Measurements from ENCODE around the gene C4orf50. TPM values are rescaled to one million over a fixed set of nuclear protein-coding genes. Genes with fewer than 3 reads are reported as not detected.

The C4orf50 gene
- total and polyA plus RNA-seq, 2 experiments from 2014 or later: not detected

DNA sequence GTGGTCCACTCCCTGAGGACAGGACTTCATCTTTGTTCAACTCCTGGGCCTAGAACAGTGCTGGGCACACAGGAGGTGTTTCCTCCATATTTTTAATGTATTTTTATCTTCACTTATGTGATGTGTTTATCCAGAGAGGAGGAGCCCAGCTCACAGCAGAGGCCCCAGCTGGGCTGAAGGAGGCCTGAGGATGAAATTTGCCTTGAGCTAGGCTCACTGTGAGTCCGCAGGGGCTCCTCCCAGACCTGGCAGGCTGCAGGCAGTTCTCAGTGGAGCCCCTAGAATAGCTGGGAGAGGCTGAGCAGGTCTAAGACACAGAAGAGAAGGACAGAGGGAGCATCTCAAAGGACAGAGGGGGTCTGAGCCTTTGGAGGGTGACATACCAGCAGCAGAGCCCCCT is 26.8 kb downstream of the C4orf50 start:
- no peaks in the 10 kb centered on the region for H3K79me2 ChIP-seq (ENCODE audit: insufficient read depth)
- H3F3A ChIP-seq (ENCODE audit: insufficient read depth): no peaks in the 10 kb centered on the region
- no peaks in the 10 kb centered on the region for H3K4me1 ChIP-seq (ENCODE audit: insufficient read depth)
- no peak overlapping the region for H3K4me3 ChIP-seq
- no peak overlapping the region for H3K4me2 ChIP-seq (ENCODE audit: unreplicated experiment)
- no peaks in the 10 kb centered on the region for H3K27me3 ChIP-seq (replicated peaks; ENCODE audit: insufficient read depth)
- H3K36me3 ChIP-seq (ENCODE audit: low read depth): no peaks in the 10 kb centered on the region
- in situ Hi-C loops (cut with MboI): no loop called here
- no peak overlapping the region for H2AFZ ChIP-seq
- H3K9me2 ChIP-seq (ENCODE audit: insufficient read depth): no peaks in the 10 kb centered on the region
- TF ChIP-seq EZH2 (IDR thresholded peaks at IDR 0.05; ENCODE audit: insufficient read depth, poor library complexity, severe bottlenecking) (no peak), EZH2phosphoT487 (IDR thresholded peaks at IDR 0.05; ENCODE audit: insufficient read depth, low read depth) (no peak)
- H3K27ac ChIP-seq: no peak overlapping the region
- no peak overlapping the region for H3K9ac ChIP-seq
- DNase-seq: no peak
- H4K20me1 ChIP-seq (ENCODE audit: insufficient read depth): no peaks in the 10 kb centered on the region
- H3K9me3 ChIP-seq (ENCODE audit: low read depth): no peaks in the 10 kb centered on the region
- WGBS, 2 experiments (ENCODE audit: low coverage in 1 of 2, low lambda C conversion rate in 2 of 2, missing lambda C conversion rate in 2 of 2): 0 to 6% methylated on average over 1 of the region's 1 CpG

DNA sequence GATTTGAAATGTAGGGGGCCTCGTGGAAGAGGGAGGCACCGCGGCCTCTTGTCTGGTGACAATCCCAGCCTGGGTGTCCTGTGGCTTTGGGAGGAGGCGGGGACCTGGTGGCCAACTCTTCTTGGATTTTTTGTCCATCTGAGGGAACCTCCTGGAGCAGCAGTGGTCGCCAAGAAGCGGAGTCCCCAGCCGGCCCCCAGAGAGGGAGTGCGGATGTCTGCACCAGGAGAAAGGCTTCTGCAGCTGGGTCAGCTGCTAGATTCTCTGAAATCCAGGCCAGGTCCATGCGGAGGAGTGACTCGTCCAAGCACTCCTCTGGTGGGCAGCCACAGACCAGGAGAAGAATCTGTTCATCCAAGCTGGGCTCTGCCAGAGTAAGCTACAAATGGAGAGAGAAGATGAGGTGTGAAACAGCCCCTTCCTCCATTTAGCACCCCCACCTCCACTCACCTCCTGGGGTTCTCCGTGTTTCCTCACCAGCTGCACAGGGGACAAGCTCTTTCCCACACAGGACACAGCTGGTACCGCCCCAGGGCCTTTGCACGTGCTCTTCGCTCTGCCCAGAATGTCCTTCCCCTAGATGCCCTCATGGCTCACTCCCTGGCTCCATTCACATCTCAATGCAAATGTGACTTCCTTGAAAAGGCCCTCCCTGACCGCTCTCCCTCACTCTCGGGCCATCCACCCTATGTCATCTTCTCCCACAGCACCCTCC is 27.6 kb downstream of the C4orf50 start:
- no peaks in the 10 kb centered on the region for H3K36me3 ChIP-seq (ENCODE audit: low read depth)
- no peaks in the 10 kb centered on the region for H3K79me2 ChIP-seq (ENCODE audit: insufficient read depth)
- H4K20me1 ChIP-seq (ENCODE audit: insufficient read depth): no peaks in the 10 kb centered on the region
- no peaks in the 10 kb centered on the region for H3K9me3 ChIP-seq (ENCODE audit: low read depth)
- no peak overlapping the region for H2AFZ ChIP-seq
- H3F3A ChIP-seq (ENCODE audit: insufficient read depth): no peaks in the 10 kb centered on the region
- TF ChIP-seq EZH2phosphoT487 (IDR thresholded peaks at IDR 0.05; ENCODE audit: insufficient read depth, low read depth): no peak
- no peak for TF ChIP-seq EZH2 (IDR thresholded peaks at IDR 0.05; ENCODE audit: insufficient read depth, poor library complexity, severe bottlenecking)
- no peaks in the 10 kb centered on the region for H3K4me1 ChIP-seq (ENCODE audit: insufficient read depth)
- no peak overlapping the region for H3K4me2 ChIP-seq (ENCODE audit: unreplicated experiment)
- in situ Hi-C loops (cut with MboI): no loop called here
- no peak overlapping the region for H3K27ac ChIP-seq
- DNase-seq: no peak
- 53 to 54% methylated on average over 16 of the region's 16 CpGs for WGBS, 2 experiments (ENCODE audit: low coverage in 1 of 2, low lambda C conversion rate in 2 of 2, missing lambda C conversion rate in 2 of 2)
- no peak overlapping the region for H3K9ac ChIP-seq
- H3K4me3 ChIP-seq: no peak overlapping the region
- H3K9me2 ChIP-seq (ENCODE audit: insufficient read depth): no peaks in the 10 kb centered on the region
- no peaks in the 10 kb centered on the region for H3K27me3 ChIP-seq (replicated peaks; ENCODE audit: insufficient read depth)

DNA sequence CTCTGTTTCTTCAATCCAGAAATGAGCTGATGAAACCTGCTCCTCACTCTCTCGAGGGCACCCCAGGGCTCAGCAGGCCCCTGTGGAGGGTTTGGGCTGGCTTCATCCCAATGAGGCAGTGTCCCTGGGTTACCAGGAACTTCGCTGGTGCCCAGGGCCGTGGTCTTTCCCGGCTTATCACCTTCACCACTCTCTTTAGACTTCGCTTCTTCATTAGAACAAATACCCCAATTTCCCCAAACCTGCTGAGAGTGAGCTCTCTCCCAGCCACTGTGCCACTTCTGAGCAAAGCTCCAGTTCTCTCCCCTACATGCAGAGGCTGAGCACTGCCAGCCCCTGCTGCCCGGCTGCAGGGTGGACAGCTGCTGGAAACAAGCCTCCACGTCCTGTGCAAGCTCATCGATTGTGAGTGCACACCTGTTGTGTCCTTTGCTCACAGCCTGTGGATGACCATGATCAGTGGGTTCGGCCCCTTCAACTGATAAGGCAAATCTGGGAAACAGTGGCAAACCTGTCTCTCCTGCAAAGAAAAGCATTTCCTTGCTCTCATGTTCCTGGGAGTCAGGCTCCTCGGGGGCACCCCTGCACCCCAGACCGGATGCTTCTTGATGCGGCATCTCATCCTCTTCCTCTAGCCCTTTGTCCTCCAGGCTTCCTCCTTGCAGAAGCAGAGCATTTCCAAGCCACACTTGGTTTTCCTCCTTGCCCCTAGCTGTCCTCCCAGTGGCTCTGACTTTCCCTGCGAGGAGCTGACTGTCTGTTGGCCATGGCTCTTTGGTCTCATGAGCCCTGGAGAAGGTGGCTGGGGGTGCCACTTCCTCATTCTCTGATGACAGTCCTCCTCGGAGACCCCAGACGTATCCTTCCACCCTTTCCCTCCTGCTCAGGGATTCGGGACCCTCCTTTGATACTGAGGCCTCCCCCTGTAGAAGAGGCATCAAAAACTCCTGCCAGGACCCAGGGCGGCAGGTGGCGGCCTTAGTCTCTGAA is 28.7 kb downstream of the C4orf50 start:
- no peaks in the 10 kb centered on the region for H3K27me3 ChIP-seq (replicated peaks; ENCODE audit: insufficient read depth)
- 36 to 40% methylated on average over 18 of the region's 18 CpGs for WGBS, 2 experiments (ENCODE audit: low coverage in 1 of 2, low lambda C conversion rate in 2 of 2, missing lambda C conversion rate in 2 of 2)
- H3K27ac ChIP-seq: no peak overlapping the region
- no peaks in the 10 kb centered on the region for H3F3A ChIP-seq (ENCODE audit: insufficient read depth)
- no peaks in the 10 kb centered on the region for H3K9me2 ChIP-seq (ENCODE audit: insufficient read depth)
- no peak for TF ChIP-seq EZH2 (IDR thresholded peaks at IDR 0.05; ENCODE audit: insufficient read depth, poor library complexity, severe bottlenecking)
- TF ChIP-seq EZH2phosphoT487 (IDR thresholded peaks at IDR 0.05; ENCODE audit: insufficient read depth, low read depth): no peak
- H3K36me3 ChIP-seq (ENCODE audit: low read depth): no peaks in the 10 kb centered on the region
- DNase-seq: no peak
- no peaks in the 10 kb centered on the region for H3K9me3 ChIP-seq (ENCODE audit: low read depth)
- no peak overlapping the region for H3K9ac ChIP-seq
- H3K4me1 ChIP-seq (ENCODE audit: insufficient read depth): no peaks in the 10 kb centered on the region
- H2AFZ ChIP-seq: no peak overlapping the region
- no peaks in the 10 kb centered on the region for H3K79me2 ChIP-seq (ENCODE audit: insufficient read depth)
- no peaks in the 10 kb centered on the region for H4K20me1 ChIP-seq (ENCODE audit: insufficient read depth)
- in situ Hi-C loops (cut with MboI): no loop called here
- H3K4me2 ChIP-seq (ENCODE audit: unreplicated experiment): no peak overlapping the region
- H3K4me3 ChIP-seq: no peak overlapping the region

DNA sequence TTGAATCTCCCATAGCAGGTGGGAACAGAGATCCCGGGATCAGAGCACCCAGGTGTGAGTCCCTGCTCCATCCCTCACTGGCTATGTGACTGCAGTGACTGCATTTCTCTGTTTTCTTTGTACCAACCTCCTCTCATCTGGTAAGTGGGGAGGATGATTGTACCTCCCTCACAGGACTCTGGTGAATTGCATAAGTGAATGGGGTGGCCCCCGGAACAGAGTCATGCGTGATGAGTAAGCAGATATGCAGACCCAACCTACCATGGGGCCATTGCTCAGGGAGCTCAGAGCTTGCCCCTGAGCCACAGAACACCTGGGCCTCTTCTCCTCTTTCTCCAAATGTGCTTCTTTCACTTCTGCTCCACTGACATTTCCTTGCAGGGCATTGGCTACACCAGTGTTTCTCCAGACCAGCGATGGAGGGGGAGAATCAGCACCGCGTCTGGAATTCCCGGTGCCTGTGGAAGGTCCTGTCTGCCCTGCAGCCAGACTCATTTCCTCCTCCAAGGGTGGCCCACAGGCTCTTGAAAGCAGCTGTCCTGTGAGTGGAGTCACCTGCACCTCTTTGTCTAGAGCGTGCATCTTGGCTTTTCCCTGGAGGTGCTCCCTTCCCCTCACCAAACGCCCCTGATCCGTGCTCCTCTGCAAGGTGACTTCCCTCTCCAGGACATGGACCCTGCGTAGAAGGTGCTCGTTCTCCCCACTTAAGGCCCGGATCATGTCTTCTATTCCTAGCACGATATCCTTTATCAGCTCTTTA is 30.0 kb downstream of the C4orf50 start:
- TF ChIP-seq EZH2phosphoT487 (IDR thresholded peaks at IDR 0.05; ENCODE audit: insufficient read depth, low read depth) (no peak), EZH2 (IDR thresholded peaks at IDR 0.05; ENCODE audit: insufficient read depth, poor library complexity, severe bottlenecking) (no peak)
- 39 to 47% methylated on average over 14 of the region's 14 CpGs for WGBS, 2 experiments (ENCODE audit: low coverage in 1 of 2, low lambda C conversion rate in 2 of 2, missing lambda C conversion rate in 2 of 2)
- Histone ChIP-seq H3K79me2 (ENCODE audit: insufficient read depth) (no peaks in the 10 kb centered on the region), H3K4me3 (no peak overlapping the region), H3K9me2 (ENCODE audit: insufficient read depth) (no peaks in the 10 kb centered on the region), H3K4me2 (ENCODE audit: unreplicated experiment) (no peak overlapping the region), H3K27me3 (replicated peaks; ENCODE audit: insufficient read depth) (no peaks in the 10 kb centered on the region), H4K20me1 (ENCODE audit: insufficient read depth) (no peaks in the 10 kb centered on the region), H3F3A (ENCODE audit: insufficient read depth) (no peaks in the 10 kb centered on the region), H2AFZ (no peak overlapping the region), H3K27ac (no peak overlapping the region), H3K9me3 (ENCODE audit: low read depth) (no peaks in the 10 kb centered on the region), H3K4me1 (ENCODE audit: insufficient read depth) (no peaks in the 10 kb centered on the region), H3K36me3 (ENCODE audit: low read depth) (no peaks in the 10 kb centered on the region), H3K9ac (no peak overlapping the region)
- in situ Hi-C loops (cut with MboI): no loop called here
- no peak for DNase-seq

Data from GM23248 (cell line).